ENCODE data around the gene IGLL5.

IGLL5 gene

GRCh38 chr22:22887621-22888503 is at the start of gene IGLL5:
Gene IGLL5 (plus strand): TSS chr22:22887816. CDS start chr22:22888054, 238 bp downstream.
- DNase-seq = no peak

DNA sequence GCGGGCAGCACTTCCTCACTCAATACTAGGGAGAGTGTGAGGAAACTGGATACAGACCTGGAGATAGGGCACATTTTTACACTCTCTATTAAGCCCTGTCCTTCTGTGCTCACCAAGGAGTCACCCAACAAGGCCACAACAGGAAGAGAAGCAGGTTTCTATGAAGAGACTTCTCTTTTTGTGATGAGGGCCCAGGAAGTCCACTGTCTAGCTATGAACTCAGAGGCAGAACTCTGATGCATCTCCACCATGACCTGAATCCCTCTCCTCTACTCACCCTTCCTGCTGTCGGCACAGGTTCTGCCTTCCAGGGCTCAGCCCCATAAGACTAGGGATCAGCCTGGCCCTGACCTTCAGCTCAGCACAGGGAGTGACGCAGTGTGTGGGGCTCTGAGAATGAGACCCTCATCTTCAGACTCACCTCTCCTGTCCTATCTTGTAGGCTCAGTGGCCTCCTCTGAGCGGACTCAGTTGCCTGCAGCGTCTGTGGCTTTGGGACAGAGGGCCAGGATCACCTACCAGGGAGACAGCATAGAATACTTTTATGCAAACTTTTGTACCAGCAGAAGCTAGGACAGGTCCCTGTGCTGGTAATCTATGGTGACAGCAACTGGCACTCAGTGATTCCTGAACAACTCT is 49.3 kb upstream of the IGLL5 start:
- no peak for DNase-seq

DNA sequence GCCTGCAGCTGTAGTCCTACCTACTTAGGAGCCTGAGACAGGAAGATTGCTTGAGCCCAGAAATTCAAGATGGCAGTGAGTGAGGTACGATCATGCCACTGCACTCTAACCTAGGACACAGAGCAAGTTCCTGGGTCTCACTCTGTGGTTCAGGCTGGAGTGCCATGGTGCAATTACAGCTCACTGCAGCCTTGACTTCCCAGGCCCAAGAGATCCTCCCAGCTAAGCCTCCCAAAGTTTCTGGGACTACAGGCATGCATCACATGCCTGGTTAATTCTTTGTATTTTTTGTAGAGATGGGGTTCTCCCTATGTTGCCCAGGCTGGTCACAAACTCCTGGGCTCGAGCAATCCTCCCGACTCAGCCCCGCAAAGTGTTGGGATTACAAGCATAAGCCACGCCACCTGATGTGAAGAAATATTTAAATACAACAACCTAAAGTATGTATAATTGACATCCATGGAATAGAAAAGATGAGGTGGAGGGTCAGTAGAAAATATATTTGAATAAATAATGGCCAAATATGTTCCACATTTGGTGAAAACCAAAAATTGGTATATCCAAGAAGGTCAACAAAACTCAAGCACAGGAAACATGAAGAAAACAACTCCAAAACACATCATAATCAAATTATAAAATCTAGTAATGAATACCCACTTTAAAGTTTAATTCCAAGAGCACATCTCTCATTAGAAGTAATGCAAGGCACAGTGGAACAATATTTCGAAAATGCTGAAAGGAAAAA is 47.9 kb upstream of the IGLL5 start:
- DNase-seq = no peak

GRCh38 chr22:22840780-22841179 is 46.8 kb upstream of the IGLL5 start:
- DNase-seq = no peak

- no peak for DNase-seq
These were observed 46.0 kb upstream of the IGLL5 start for GRCh38 chr22:22841598-22841997.

DNA sequence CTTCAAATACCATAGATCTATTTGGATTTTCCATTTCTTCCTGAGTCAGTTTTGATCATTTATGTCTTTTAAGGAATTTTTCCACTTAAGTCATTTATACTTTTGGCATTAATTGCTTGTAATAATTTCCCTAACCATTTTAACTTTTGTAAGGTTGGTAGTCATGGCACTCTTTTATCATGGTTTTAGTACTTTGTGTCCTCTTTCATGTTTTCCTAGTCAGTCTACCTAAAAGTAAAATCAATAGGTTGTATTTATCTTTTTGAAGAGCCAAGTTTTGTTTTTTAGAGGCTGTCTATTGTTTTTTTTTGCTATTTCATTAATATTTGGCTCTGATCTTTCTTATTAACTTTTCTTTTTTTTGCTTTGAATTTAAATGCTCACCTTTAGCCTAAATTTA is 45.5 kb upstream of the IGLL5 start:
- DNase-seq = no peak

- DNase-seq = no peak
These were observed 43.8 kb upstream of the IGLL5 start for GRCh38 chr22:22843848-22844247.

DNA sequence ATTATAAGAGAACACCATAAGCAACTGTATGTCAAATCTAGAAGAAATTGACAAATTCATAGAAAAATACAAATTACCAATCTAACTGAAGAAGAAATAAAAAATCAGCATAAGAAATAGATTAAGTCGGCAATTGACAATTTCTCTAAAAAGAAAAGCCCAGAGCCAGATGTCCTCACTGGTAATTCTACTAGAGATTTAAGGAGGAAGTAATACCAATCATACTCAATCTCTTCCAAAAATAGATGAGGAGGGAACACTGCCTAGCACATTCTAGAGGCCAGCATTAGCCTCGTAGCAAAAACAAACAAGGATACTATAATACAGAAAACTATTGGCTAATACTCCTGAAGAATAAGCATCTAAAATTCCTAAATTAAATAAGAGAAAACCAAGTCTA is 40.4 kb upstream of the IGLL5 start:
- DNase-seq = no peak

DNA sequence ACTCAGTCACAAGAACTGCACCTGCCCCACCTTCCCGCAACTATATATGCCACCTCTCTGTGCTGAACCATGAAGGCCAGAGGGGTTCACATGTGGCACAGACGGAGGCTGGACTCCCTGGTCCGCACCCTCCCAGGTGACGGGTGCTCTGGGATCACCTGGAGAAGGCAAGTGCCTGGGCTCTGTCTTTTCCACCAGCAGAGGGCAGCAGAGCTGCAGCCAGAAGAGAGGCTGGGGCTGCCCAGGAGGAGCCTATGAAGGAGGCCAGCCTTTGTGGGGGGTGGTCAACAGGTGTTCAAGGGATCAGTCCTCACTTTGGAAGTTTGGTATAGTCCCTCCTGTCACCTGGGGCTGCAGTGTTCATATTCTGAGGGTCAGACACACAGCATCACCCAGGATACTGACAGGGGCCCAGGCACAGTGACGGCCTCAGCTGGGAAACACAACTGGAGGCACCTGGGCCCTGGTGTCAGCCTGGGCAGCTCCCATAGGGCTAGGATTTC is 39.2 kb upstream of the IGLL5 start:
- DNase-seq = peak; percentile 63 to 64

DNA sequence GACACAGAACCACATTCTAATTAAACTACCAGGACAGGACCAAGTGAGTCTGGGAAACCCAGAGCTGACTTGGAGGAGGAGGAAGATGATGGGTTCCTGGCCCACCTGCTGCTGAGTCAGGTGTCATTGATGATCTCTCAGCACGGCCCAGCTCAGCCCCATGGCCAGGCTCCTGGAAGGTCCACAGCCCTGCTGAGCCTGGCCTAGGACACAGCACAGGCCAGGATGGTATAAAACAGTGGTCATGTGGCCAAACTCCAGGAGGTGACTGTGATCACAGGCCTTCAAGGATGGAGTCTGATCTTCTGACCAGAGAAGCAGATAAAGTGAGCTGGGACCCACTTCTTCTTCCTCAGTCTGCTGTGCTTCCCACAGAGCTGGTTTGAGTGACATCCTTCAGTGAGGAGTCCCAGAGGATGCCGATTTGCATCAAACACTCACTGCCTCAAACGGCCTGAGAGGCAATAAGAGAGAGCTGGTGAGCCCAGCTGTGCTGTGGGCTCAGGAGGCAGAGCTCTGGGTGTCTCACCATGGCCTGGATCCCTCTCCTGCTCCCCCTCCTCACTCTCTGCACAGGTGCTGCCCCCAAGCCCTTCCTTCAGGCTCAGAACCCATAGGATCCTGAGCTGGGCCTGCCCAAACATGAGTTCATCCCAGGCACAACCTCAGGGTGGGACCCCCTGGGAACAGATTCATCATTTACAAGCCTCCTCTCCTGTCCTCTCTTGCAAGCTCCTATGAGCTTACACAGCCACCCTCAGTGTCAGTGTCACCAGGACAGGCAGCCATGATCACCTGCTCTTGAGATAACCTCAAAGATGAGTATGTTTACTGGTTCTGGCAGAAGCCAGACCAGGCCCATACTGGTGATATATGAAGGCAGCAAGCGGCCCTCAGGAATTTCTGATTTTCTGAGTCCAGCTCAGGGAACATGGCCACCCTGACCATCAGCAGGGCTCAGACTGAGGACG is 37.7 kb upstream of the IGLL5 start:
- no peak for DNase-seq

- DNase-seq = no peak
These were observed 35.6 kb upstream of the IGLL5 start for GRCh38 chr22:22851969-22852368.

DNA sequence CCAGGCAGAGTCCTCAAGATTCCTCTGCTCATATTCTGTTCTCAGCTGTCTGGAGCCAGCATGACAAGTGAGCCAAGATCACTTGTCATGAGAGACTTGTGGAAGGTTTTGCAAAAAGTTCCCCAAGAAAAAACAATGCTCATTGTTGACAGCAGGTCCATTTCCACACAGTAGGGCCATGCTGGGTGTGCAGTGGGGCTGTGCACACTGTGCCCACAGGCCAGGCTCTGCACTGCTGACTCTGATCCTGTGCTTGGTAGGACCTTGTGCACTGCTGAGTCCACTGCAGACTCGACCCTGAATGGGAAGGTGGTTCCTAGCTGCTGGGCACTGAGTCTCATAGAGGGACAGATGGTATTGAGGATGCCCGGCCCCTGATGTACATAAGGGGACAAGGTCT is 33.9 kb upstream of the IGLL5 start:
- DNase-seq = no peak

GRCh38 chr22:22854466-22854865 is 33.1 kb upstream of the IGLL5 start:
- no peak for DNase-seq

DNA sequence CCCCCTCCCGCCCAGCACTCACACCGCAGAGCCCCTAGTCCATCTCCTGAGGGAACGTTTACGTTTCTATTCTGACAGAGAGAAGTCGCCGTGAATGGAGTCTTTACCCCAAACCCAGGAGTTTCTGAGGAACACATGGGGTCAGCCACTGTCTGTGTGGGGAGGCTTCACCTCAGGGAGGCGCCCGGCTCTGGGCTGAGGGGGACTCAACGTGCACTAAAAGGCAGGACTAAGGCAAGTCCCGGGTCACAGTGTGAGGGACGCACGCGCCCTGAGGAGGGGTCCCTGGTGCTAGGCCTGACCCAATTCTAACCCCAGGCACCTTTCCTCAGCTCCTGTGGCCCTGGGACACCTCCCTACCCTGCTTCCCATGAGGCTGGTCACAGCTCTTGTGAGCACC is 32.5 kb upstream of the IGLL5 start:
- DNase-seq = no peak

GRCh38 chr22:22855617-22856308 is 31.9 kb upstream of the IGLL5 start:
- no peak for DNase-seq

DNA sequence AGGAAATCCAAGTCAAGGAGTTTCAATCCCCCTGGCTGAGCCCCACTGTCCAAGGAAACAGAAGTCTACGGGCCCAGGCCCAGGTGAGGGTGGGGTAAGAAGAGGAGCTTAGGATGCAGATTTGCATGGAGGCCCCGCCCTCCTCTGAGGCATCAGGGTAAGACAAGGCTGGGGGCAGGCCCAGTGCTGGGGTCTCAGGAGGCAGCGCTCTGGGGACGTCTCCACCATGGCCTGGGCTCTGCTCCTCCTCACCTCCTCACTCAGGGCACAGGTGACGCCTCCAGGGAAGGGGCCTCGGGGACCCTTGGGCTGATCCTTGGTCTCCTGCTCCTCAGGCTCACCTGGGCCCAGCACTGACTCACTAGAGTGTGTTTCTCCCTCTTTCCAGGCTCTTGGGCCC is 31.3 kb upstream of the IGLL5 start:
- no peak for DNase-seq

GRCh38 chr22:22856885-22857606 is 30.6 kb upstream of the IGLL5 start:
- no peak for DNase-seq

- no peak for DNase-seq
These were observed 29.7 kb upstream of the IGLL5 start for GRCh38 chr22:22857607-22858558.

DNA sequence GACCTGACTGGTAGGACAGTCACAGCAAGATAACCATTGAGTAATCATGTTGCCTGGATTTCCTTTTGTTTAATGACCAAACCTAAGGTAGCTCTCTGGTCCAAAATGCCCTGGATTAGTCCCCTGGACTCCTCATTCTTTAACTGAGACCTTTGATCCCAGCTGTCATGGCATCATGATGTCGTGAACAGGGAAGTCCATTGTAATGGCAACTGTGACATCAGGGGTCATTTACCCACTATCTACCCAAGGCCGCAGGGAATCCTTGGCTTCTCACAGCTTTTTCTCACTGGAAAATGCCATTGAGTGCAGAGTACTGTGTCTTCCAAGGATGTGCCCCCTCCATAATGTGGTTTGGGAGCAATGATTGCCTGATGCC is 29.1 kb upstream of the IGLL5 start:
- no peak for DNase-seq

DNA sequence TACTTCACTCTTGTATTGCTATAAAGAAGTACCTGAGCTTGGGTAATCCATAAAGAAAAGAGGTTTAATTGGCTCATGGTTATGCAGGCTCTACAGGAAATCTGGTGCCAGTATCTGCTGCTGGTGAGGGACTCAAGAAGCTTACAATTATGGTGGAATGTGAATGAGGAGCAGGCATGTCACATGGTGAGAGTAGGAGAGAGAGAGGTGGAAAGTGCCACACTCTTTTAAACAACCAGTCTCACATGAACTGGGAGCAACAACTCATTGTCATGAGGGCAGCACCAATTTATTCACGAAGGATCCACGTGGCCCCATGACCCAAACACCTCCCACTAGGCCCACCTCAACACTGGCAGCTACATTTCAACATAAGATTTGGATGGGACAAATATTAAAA is 24.6 kb upstream of the IGLL5 start:
- DNase-seq = no peak
